Gastroesophageal sphincter (tissue), 3 donors: ENCODE data around the gene CLSTN2.

Experiments
- CTCF ChIP-seq, 4 experiments: fragments of 200-600 bp in 2 of 4; fragments of 450-650 bp in 2 of 4; sonication (generic) in 1 of 4; IDR thresholded peaks; one replicate each; pipeline ENCODE4 v1.5.1; 2017 to 2019; ENCODE audit warnings: antibody characterized with exemption in 4 of 4, mild to moderate bottlenecking in 2 of 4, moderate library complexity in 2 of 4
- EP300 ChIP-seq: sonication (generic); formaldehyde crosslinking; IDR thresholded peaks from one replicate; pipeline ENCODE4 v1.6.1; 2017; ENCODE audit warnings: antibody characterized with exemption, mild to moderate bottlenecking

- TF ChIP-seq EP300 = no peak
- TF ChIP-seq CTCF (IDR thresholded peaks at IDR 0.05) = no peak
Observed at GRCh38 chr3:140236836-140237501, 302.0 kb downstream of the CLSTN2 start.
